ENCODE data around the gene CD6.

CD6 gene

GRCh38 chr11:60977836-60978235 lies 6.4 kb downstream of the CD6 start:
- DNase-seq, result no peak
- no peak overlapping the region for H2AFZ ChIP-seq (ENCODE audit: low read depth, low read length)
- no peak overlapping the region for H3K9ac ChIP-seq (ENCODE audit: low read depth, low read length)
- no peaks in the 10 kb centered on the region for H3K9me3 ChIP-seq (ENCODE audit: insufficient read depth, low read length, severe bottlenecking)
- no peak overlapping the region for H3K4me3 ChIP-seq (ENCODE audit: low read depth in 1 of 2, low read length in 2 of 2)
- TF ChIP-seq CTCF (IDR thresholded peaks at IDR 0.05; ENCODE audit: borderline replicate concordance, extremely low read depth, low read length, poor library complexity, severe bottlenecking) (no peak), EZH2 (IDR thresholded peaks at IDR 0.05; ENCODE audit: borderline replicate concordance, low read depth, low read length, severe bottlenecking) (no peak)
- no peaks in the 10 kb centered on the region for H4K20me1 ChIP-seq (ENCODE audit: insufficient read depth, low read length)
- ATAC-seq (ENCODE audit: insufficient read depth, low read depth), result no peak
- no peak overlapping the region for H3K27ac ChIP-seq (ENCODE audit: low read length)
- no peaks in the 10 kb centered on the region for H3K79me2 ChIP-seq (ENCODE audit: insufficient read depth, low read length)
- no peaks in the 10 kb centered on the region for H3K36me3 ChIP-seq (ENCODE audit: insufficient read depth, low read length)
- no peak overlapping the region for H3K4me2 ChIP-seq (ENCODE audit: insufficient read depth, low read length)
- H3K4me1 ChIP-seq (ENCODE audit: insufficient read depth, low read length), result no peaks in the 10 kb centered on the region
- peaks cover 11% of the 10 kb centered on the region for H3K27me3 ChIP-seq (ENCODE audit: insufficient read depth, low read length, poor library complexity)

- no peak; the same call in 2 of the 3 replicates for ATAC-seq (ENCODE audit: insufficient read depth, low read depth)
- Histone ChIP-seq H3K27ac (ENCODE audit: low read length) (no peak overlapping the region), H3K9ac (ENCODE audit: low read depth, low read length) (no peak overlapping the region), H3K79me2 (ENCODE audit: insufficient read depth, low read length) (no peaks in the 10 kb centered on the region), H3K4me3 (ENCODE audit: low read depth in 1 of 2, low read length in 2 of 2) (no peak overlapping the region), H3K4me2 (ENCODE audit: insufficient read depth, low read length) (no peak overlapping the region), H3K27me3 (ENCODE audit: insufficient read depth, low read length, poor library complexity) (peaks cover 2% of the 10 kb centered on the region), H4K20me1 (ENCODE audit: insufficient read depth, low read length) (no peaks in the 10 kb centered on the region), H3K9me3 (ENCODE audit: insufficient read depth, low read length, severe bottlenecking) (no peaks in the 10 kb centered on the region), H3K4me1 (ENCODE audit: insufficient read depth, low read length) (no peaks in the 10 kb centered on the region), H2AFZ (ENCODE audit: low read depth, low read length) (no peak overlapping the region), H3K36me3 (ENCODE audit: insufficient read depth, low read length) (no peaks in the 10 kb centered on the region)
- TF ChIP-seq CTCF (IDR thresholded peaks at IDR 0.05; ENCODE audit: borderline replicate concordance, extremely low read depth, low read length, poor library complexity, severe bottlenecking) (no peak), EZH2 (IDR thresholded peaks at IDR 0.05; ENCODE audit: borderline replicate concordance, low read depth, low read length, severe bottlenecking) (no peak)
- DNase-seq, result no peak
These were observed 7.3 kb downstream of the CD6 start for GRCh38 chr11:60978546-60979380.

- Histone ChIP-seq H3K36me3 (ENCODE audit: insufficient read depth, low read length) (no peaks in the 10 kb centered on the region), H4K20me1 (ENCODE audit: insufficient read depth, low read length) (no peaks in the 10 kb centered on the region; the same call in 1 of the 2 replicates), H3K4me3 (ENCODE audit: low read depth in 1 of 2, low read length in 2 of 2) (no peak overlapping the region), H3K27me3 (ENCODE audit: insufficient read depth, low read length, poor library complexity) (no peaks in the 10 kb centered on the region), H2AFZ (ENCODE audit: low read depth, low read length) (no peak overlapping the region), H3K79me2 (ENCODE audit: insufficient read depth, low read length) (no peaks in the 10 kb centered on the region), H3K9me3 (ENCODE audit: insufficient read depth, low read length, severe bottlenecking) (no peaks in the 10 kb centered on the region), H3K27ac (ENCODE audit: low read length) (no peak overlapping the region), H3K9ac (ENCODE audit: low read depth, low read length) (no peak overlapping the region), H3K4me2 (ENCODE audit: insufficient read depth, low read length) (no peak overlapping the region), H3K4me1 (ENCODE audit: insufficient read depth, low read length) (no peaks in the 10 kb centered on the region)
- TF ChIP-seq CTCF (IDR thresholded peaks at IDR 0.05; ENCODE audit: borderline replicate concordance, extremely low read depth, low read length, poor library complexity, severe bottlenecking), result no peak
- no peak for TF ChIP-seq EZH2 (IDR thresholded peaks at IDR 0.05; ENCODE audit: borderline replicate concordance, low read depth, low read length, severe bottlenecking)
- ATAC-seq (ENCODE audit: insufficient read depth, low read depth) (no peak), DNase-seq (no peak)
These were observed 10.0 kb downstream of the CD6 start for GRCh38 chr11:60981515-60981914.

All from DND-41 (cell line).